Caki2 (cell line): ENCODE data around the gene CFAP74. TPM values are rescaled to one million over a fixed set of nuclear protein-coding genes. Genes with fewer than 3 reads are reported as not detected.
"Not testable (repeated sequence)": the region's sequence is repeated elsewhere in the genome, so short reads cannot be mapped to it uniquely, and the experiment has no call there.

Source experiments
- DNase-seq: peaks from one replicate; pipeline ENCODE4 v3.0.0-alpha.2; 2015; ENCODE audit warnings: low read depth
- in situ Hi-C: cut with HindIII; loops from 2 replicates; pipeline ENCODE4 v1.10.0; 2016; ENCODE audit warnings: low sequenced_read_pairs, low pct_unique_long_range_greater_than_20kb, mixed read lengths
- total RNA-seq: library from RNA; depleted of rRNA; stranded (reverse); fragments of >200 nt; shearing (Covaris generic); gene quantifications from 2 replicates; pipeline ENCODE4 v1.2.3, GENCODE V29; 2014; ENCODE audit warnings: low replicate concordance

Gene CFAP74
- total RNA-seq, 1 experiment from 2014 or later = not detected

DNA sequence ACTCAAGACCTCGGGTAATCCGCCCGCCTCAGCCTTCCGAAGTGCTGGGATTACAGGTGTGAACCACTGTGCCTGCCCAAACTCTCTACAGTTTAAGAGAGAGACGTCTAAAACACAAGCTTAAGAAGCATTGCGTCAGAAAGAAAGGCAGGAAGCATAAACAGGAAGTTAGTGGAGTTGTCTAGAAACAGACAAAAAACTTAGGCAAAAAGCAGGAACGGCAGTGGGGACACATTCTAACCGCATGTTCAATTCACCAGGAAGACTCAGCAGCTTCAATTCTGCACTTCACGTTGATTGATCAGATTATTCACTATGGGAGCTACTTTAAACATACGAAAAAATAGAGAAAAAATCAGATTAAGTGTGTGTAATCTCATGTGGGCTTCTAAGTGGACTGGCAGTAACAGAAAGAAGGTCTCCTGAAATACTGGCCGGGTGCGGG is 7.4 kb downstream of the CFAP74 start:
- in situ Hi-C loops = no loop called here
- no peak for DNase-seq

- DNase-seq = no peak
- in situ Hi-C loops = no loop called here
Observed at GRCh38 chr1:1994536-1994935, 9.1 kb downstream of the CFAP74 start.

GRCh38 chr1:1990222-1990621 is 13.4 kb downstream of the CFAP74 start:
- no peak for DNase-seq
- in situ Hi-C loops = no loop called here

- in situ Hi-C loops = no loop called here
- DNase-seq = no peak
Observed at GRCh38 chr1:1989789-1990188, 13.8 kb downstream of the CFAP74 start.

- DNase-seq = no peak
- in situ Hi-C loops = no loop called here
Observed at GRCh38 chr1:1989102-1989542, 14.5 kb downstream of the CFAP74 start.

GRCh38 chr1:1988061-1988945 is 15.3 kb downstream of the CFAP74 start:
- no peak for DNase-seq
- in situ Hi-C loops = no loop called here

- in situ Hi-C loops = no loop called here
- no peak for DNase-seq
Observed at GRCh38 chr1:1987142-1987510, 16.5 kb downstream of the CFAP74 start.

DNA sequence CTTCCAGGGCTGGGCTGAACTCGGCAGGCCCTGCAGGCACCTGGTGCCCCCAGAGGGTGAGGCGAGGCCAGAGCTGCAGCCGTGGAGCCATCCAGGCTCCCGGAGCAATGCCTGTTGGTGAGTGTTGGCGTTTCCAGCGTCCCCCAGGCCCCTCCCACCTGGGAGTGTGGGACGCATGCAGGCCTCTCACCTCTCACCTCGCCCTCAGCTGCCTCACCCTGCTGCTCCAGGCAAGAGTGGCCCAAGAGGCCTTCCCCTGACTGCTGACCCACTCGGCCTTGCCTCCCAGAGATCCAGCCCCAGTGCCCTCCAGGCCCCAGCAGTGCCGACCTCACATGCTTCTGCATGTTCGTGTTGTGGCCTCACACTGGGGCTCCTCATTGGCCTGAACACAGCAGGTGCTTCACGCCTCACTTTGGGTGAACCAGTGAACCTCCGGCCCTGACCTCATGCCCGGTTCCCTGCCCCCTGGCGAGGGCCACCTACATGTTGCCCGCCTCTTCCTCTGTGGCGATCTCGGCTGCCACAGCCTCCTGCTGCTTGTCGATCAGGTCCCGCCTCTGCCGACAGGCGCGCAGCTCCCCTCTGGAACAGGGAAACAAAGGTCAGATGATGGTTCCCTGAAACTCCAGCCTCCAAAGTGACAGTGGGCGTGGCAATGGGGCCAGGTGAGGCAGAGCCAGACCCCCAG is 17.0 kb downstream of the CFAP74 start:
- no peak for DNase-seq
- in situ Hi-C loops = no loop called here

DNA sequence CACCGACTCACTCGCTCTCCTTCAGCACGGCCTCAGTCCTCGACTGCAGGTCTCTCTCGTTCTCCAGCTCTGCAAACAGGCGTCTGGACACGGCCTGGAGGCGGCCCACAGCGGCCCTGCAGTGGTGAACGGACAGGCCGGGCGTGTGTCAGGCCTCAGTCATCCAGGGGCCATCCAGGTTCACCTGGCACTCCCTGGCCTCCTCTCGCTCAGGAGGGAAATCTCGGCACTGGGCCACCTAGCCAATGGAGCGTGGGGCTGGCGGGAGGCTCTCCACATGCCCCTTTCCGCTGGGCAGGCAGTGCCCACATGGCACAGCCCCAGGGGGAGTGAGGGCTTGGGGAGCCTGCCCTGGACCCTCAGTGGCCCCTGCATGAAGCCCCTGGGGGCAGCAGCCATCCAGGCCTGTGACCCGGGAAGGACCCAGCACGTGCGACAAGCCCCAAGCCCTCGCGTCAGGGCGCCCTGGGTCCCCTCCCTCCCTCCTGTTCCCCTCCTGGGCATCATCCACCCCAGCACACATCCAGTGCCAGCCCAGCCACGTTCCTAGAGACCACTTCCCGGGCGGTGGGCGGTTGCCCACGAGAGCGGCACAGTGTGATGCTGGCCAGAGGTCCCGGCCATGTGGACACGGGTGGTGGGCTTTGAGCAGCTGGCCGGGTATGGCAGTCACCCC is 18.1 kb downstream of the CFAP74 start:
- in situ Hi-C loops = no loop called here
- no peak for DNase-seq

GRCh38 chr1:1984560-1985070 is 19.0 kb downstream of the CFAP74 start:
- in situ Hi-C loops = no loop called here

GRCh38 chr1:1982379-1983232 is 21.0 kb downstream of the CFAP74 start:
- no peak for DNase-seq
- in situ Hi-C loops = no loop called here

More at GRCh38 chr1:1984560-1985070, 19.0 kb downstream of the CFAP74 start:
- no peak for DNase-seq

- in situ Hi-C loops, DNase-seq: not testable (repeated sequence)
Observed at GRCh38 chr1:1981631-1982327, 21.8 kb downstream of the CFAP74 start.

- DNase-seq = no peak
- in situ Hi-C loops = no loop called here
Observed at GRCh38 chr1:1981142-1981500, 22.5 kb downstream of the CFAP74 start.

DNA sequence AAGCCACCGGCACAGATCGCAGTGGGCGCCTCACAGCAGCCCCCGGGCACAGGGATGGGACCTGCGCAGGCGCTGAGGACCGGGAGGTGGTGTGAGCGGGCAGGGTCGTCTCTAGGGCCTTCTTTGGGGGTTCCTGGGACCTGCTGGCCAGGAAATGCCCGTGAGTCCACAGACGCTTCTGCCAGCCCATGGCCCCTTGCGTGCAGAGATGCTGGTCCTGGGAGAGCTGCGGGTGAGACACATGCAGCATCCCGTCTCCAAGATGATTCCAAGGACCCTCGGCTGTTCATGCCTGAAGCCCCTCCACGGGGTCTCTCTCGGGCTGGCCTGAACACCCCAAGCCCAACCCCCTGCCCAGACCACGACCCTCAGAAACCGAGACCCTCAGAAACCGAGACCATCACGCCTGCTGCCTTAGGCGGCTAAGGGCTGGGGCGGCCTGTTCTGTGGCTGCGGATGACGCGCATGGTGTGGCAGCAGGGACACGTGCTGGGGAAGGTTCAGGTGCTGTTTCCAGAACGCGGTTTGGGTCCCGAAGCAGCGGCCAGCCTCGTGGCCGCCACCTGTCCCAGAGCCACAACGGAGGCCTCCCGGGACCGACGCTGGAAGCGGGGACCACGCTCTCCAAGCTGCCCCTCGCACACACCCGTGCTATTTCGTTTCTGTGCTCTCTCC is 23.0 kb downstream of the CFAP74 start:
- DNase-seq = no peak
- in situ Hi-C loops = no loop called here

- in situ Hi-C loops = no loop called here
- DNase-seq = no peak
Observed at GRCh38 chr1:1979482-1980165, 24.0 kb downstream of the CFAP74 start.

GRCh38 chr1:1978690-1979481 is 24.7 kb downstream of the CFAP74 start:
- in situ Hi-C loops, DNase-seq: not testable (repeated sequence)
